DOHH2 (cell line): ENCODE results near the gene PPT2.

ENCODE experiments used
- H3F3A ChIP-seq: fragments of 200-600 bp; sonication (generic), shearing (Covaris generic); 2 replicates; pipeline ENCODE4 v1.6.0; 2016; ENCODE audit warnings: antibody characterized with exemption, mild to moderate bottlenecking; ENCODE audit not compliant: control insufficient read depth, insufficient read depth
- H3K27ac ChIP-seq: fragments of 200-600 bp; sonication (generic); 2 replicates; pipeline ENCODE4 v1.5.1; 2014; ENCODE audit warnings: low read depth, mild to moderate bottlenecking, low read length, moderate library complexity
- H3K27me3 ChIP-seq: fragments of 200-600 bp; sonication (generic); 2 replicates; pipeline ENCODE4 v1.6.1; 2014; ENCODE audit warnings: mild to moderate bottlenecking, low read length, mixed read lengths; ENCODE audit not compliant: control insufficient read depth
- H3K36me3 ChIP-seq: fragments of 200-600 bp; sonication (generic); 2 replicates; pipeline ENCODE4 v1.6.1; 2014; ENCODE audit warnings: mild to moderate bottlenecking, low read length, moderate library complexity, mixed read lengths; ENCODE audit not compliant: control insufficient read depth
- H3K4me1 ChIP-seq: fragments of 200-600 bp; sonication (generic); 2 replicates; pipeline ENCODE4 v1.6.1; 2014; ENCODE audit warnings: mild to moderate bottlenecking, low read length, mixed read lengths; ENCODE audit not compliant: control insufficient read depth
- H3K4me2 ChIP-seq: fragments of 200-600 bp; sonication (generic); 2 replicates; pipeline ENCODE4 v1.6.0; 2014; ENCODE audit warnings: mild to moderate bottlenecking, low read length, moderate library complexity
- H3K4me3 ChIP-seq: fragments of 200-600 bp; sonication (generic); 2 replicates; pipeline ENCODE4 v1.5.1; 2014; ENCODE audit warnings: mild to moderate bottlenecking, low read length, mixed read lengths
- H3K79me2 ChIP-seq: fragments of 200-600 bp; sonication (generic); 2 replicates; pipeline ENCODE4 v1.6.1; 2014; ENCODE audit warnings: mild to moderate bottlenecking, low read length, mixed read lengths; ENCODE audit not compliant: control insufficient read depth
- H3K9me2 ChIP-seq: fragments of 200-600 bp; sonication (generic); replicated peaks from 2 replicates; pipeline ENCODE4 v1.6.1; 2014; ENCODE audit warnings: mild to moderate bottlenecking, low read length, mixed read lengths; ENCODE audit not compliant: control insufficient read depth
- H3K9me3 ChIP-seq: fragments of 200-600 bp; sonication (generic); 2 replicates; pipeline ENCODE4 v1.6.1; 2014; ENCODE audit warnings: antibody characterized with exemption, low read length, mixed read lengths; ENCODE audit not compliant: control insufficient read depth, insufficient read depth
- H4K20me1 ChIP-seq: fragments of 200-600 bp; sonication (generic); 2 replicates; pipeline ENCODE4 v1.6.0; 2014; ENCODE audit warnings: low read depth, mild to moderate bottlenecking, antibody characterized with exemption, low read length, moderate library complexity; ENCODE audit not compliant: control insufficient read depth, insufficient read depth
- EZH2phosphoT487 ChIP-seq: fragments of 200-600 bp; sonication (generic); IDR thresholded peaks from 2 replicates; pipeline ENCODE4 v1.6.1; 2017; ENCODE audit warnings: borderline replicate concordance, mild to moderate bottlenecking, antibody characterized with exemption, low read length, moderate library complexity, mixed read lengths
- TF ChIP-seq, protein P1 (sequence below): fragments of 200-600 bp; sonication (generic); IDR thresholded peaks from one replicate; pipeline ENCODE4 v1.5.1; 2014; ENCODE audit warnings: antibody characterized with exemption, mild to moderate bottlenecking, low read depth, low read length; ENCODE audit not compliant: poor library complexity, severe bottlenecking

Gene PPT2

GRCh38 chr6:32168807-32169591 is 15.1 kb downstream of the PPT2 start:
- peaks cover 4% of the 10 kb centered on the region; the same call in 1 of the 2 replicates for H3F3A ChIP-seq
- H3K27me3 ChIP-seq = no peaks in the 10 kb centered on the region
- peaks cover 22% of the 10 kb centered on the region for H3K4me1 ChIP-seq
- H3K27ac ChIP-seq = no peak overlapping the region
- H3K79me2 ChIP-seq = peaks cover 4% of the 10 kb centered on the region; the same call in 1 of the 2 replicates
- no peaks in the 10 kb centered on the region for H4K20me1 ChIP-seq
- no peak for TF ChIP-seq EZH2phosphoT487
- TF ChIP-seq, protein P1, sequence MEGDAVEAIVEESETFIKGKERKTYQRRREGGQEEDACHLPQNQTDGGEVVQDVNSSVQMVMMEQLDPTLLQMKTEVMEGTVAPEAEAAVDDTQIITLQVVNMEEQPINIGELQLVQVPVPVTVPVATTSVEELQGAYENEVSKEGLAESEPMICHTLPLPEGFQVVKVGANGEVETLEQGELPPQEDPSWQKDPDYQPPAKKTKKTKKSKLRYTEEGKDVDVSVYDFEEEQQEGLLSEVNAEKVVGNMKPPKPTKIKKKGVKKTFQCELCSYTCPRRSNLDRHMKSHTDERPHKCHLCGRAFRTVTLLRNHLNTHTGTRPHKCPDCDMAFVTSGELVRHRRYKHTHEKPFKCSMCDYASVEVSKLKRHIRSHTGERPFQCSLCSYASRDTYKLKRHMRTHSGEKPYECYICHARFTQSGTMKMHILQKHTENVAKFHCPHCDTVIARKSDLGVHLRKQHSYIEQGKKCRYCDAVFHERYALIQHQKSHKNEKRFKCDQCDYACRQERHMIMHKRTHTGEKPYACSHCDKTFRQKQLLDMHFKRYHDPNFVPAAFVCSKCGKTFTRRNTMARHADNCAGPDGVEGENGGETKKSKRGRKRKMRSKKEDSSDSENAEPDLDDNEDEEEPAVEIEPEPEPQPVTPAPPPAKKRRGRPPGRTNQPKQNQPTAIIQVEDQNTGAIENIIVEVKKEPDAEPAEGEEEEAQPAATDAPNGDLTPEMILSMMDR = no peak
- H3K4me3 ChIP-seq = no peak overlapping the region
- H3K9me3 ChIP-seq = no peaks in the 10 kb centered on the region
- H3K9me2 ChIP-seq = no peaks in the 10 kb centered on the region
- no peak overlapping the region for H3K4me2 ChIP-seq
- H3K36me3 ChIP-seq = peaks cover 42% of the 10 kb centered on the region

- Histone ChIP-seq H3K27me3 (no peaks in the 10 kb centered on the region), H3K4me2 (no peak overlapping the region), H3K9me3 (no peaks in the 10 kb centered on the region), H3F3A (peaks cover 4% of the 10 kb centered on the region; the same call in 1 of the 2 replicates), H3K4me3 (no peak overlapping the region), H3K9me2 (no peaks in the 10 kb centered on the region), H3K27ac (no peak overlapping the region), H3K79me2 (peaks cover 15% of the 10 kb centered on the region), H4K20me1 (no peaks in the 10 kb centered on the region), H3K36me3 (peaks cover 42% of the 10 kb centered on the region), H3K4me1 (peaks cover 33% of the 10 kb centered on the region)
- TF ChIP-seq, protein P1 = no peak
- no peak for TF ChIP-seq EZH2phosphoT487
Measured at GRCh38 chr6:32170294-32170693, 16.4 kb downstream of the PPT2 start.

GRCh38 chr6:32171234-32171633 is 17.3 kb downstream of the PPT2 start:
- no peak overlapping the region for H3K4me2 ChIP-seq
- peaks cover 23% of the 10 kb centered on the region for H3K79me2 ChIP-seq
- no peaks in the 10 kb centered on the region for H4K20me1 ChIP-seq
- H3K36me3 ChIP-seq = peaks cover 42% of the 10 kb centered on the region
- peaks cover 35% of the 10 kb centered on the region for H3K4me1 ChIP-seq
- no peaks in the 10 kb centered on the region for H3K9me3 ChIP-seq
- H3K27ac ChIP-seq = no peak overlapping the region
- peaks cover 4% of the 10 kb centered on the region; the same call in 1 of the 2 replicates for H3F3A ChIP-seq
- TF ChIP-seq EZH2phosphoT487 = no peak
- TF ChIP-seq, protein P1 = no peak
- no peak overlapping the region for H3K4me3 ChIP-seq
- H3K27me3 ChIP-seq = no peaks in the 10 kb centered on the region
- no peaks in the 10 kb centered on the region for H3K9me2 ChIP-seq
